ENCODE results near the gene KLHL1. TPM values are rescaled to one million over a fixed set of nuclear protein-coding genes. Genes with fewer than 3 reads are reported as not detected.

Gene KLHL1
- total and polyA plus RNA-seq, 2 of the 4 experiments (the other 2 are of a cell fraction), result not detected

- TF ChIP-seq BHLHE40 (IDR thresholded peaks at IDR 0.05; ENCODE audit: low read depth, low read length), result no peak
- TF ChIP-seq MAFK (IDR thresholded peaks at IDR 0.05; ENCODE audit: low read depth, low read length), result no peak
- no peak for TF ChIP-seq CHD1 (IDR thresholded peaks at IDR 0.05; ENCODE audit: low read depth, low read length)
- no peak for TF ChIP-seq RFX5 (IDR thresholded peaks at IDR 0.05; ENCODE audit: low read depth, low read length)
- TF ChIP-seq USF2 (IDR thresholded peaks at IDR 0.05; ENCODE audit: low read depth, low read length), result no peak
- TF ChIP-seq MAZ (IDR thresholded peaks at IDR 0.05; ENCODE audit: borderline replicate concordance, low read depth, low read length), result no peak
- no peak for TF ChIP-seq MXI1 (IDR thresholded peaks at IDR 0.05; ENCODE audit: borderline replicate concordance, low read depth, low read length)
- no peak for TF ChIP-seq FOS (IDR thresholded peaks at IDR 0.05; ENCODE audit: low read depth, low read length)
- TF ChIP-seq ELK1 (IDR thresholded peaks at IDR 0.05; ENCODE audit: borderline replicate concordance, low read depth, low read length), result no peak
- no peak for TF ChIP-seq RCOR1 (IDR thresholded peaks at IDR 0.05; ENCODE audit: insufficient replicate concordance, low read length)
- no peak overlapping the region for H2AFZ ChIP-seq (replicated peaks; ENCODE audit: low read length, poor library complexity)
- BruUV-seq (replicated peaks), result no TSS peak
- no peaks in the 10 kb centered on the region for H3K36me3 ChIP-seq (ENCODE audit: control insufficient read depth, insufficient read depth, low read length)
- H3K4me2 ChIP-seq (ENCODE audit: low read depth, low read length), result no peak overlapping the region
- no peak overlapping the region for H2AK9ac ChIP-seq (replicated peaks; ENCODE audit: low read depth, low read length, poor library complexity)
- H4K20me1 ChIP-seq (ENCODE audit: insufficient read depth, low read length), result no peaks in the 10 kb centered on the region
- H2AK5ac ChIP-seq (ENCODE audit: low read depth, low read length), result no peak overlapping the region
- H3K9ac ChIP-seq (ENCODE audit: low read depth, low read length), result no peak overlapping the region
- DNase-seq (no peak), ATAC-seq (ENCODE audit: low read depth) (no peak)
- no peak overlapping the region for H2BK120ac ChIP-seq (ENCODE audit: low read depth, low read length)
- no peak overlapping the region for H3K18ac ChIP-seq (ENCODE audit: low read depth, low read length)
- no peaks in the 10 kb centered on the region for H3K9me1 ChIP-seq (ENCODE audit: insufficient read depth, low read length)
- no peaks in the 10 kb centered on the region for H3K9me3 ChIP-seq (ENCODE audit: control insufficient read depth, insufficient read depth, low read length)
- no peak overlapping the region for H2BK20ac ChIP-seq (ENCODE audit: low read depth, low read length)
- no peak overlapping the region for H3K27ac ChIP-seq (ENCODE audit: insufficient read depth, low read length)
- H3K14ac ChIP-seq (replicated peaks; ENCODE audit: low read depth, low read length), result no peak overlapping the region
- H4K5ac ChIP-seq (ENCODE audit: low read depth, low read length), result no peak overlapping the region
- H2BK5ac ChIP-seq (ENCODE audit: low read depth, low read length, poor library complexity, severe bottlenecking), result no peak overlapping the region
- no peaks in the 10 kb centered on the region for H3K4me1 ChIP-seq (ENCODE audit: control insufficient read depth, insufficient read depth, low read length)
- H2BK15ac ChIP-seq (ENCODE audit: low read depth, low read length), result no peak overlapping the region
- POLR2A ChIA-PET (ENCODE audit: unreplicated experiment), result no interaction called here
- H4K8ac ChIP-seq (ENCODE audit: low read depth in 2 of 2, low read length in 2 of 2), result no peak overlapping the region
- intact Hi-C loops (cut with micrococcal nuclease) (no loop called here), in situ Hi-C loops (cut with MboI; ENCODE audit: low sequenced_read_pairs) (no loop called here), dilution Hi-C loops (cut with HindIII; ENCODE audit: low sequenced_read_pairs, unreplicated experiment) (no loop called here)
- no peak overlapping the region for H3K4me3 ChIP-seq (ENCODE audit: insufficient read depth, low read depth, low read length)
- H3K27me3 ChIP-seq (ENCODE audit: control insufficient read depth, insufficient read depth, low read length), result no peaks in the 10 kb centered on the region
- H4K91ac ChIP-seq (ENCODE audit: insufficient read depth, low read depth, low read length), result no peak overlapping the region
- no peak overlapping the region for H3K56ac ChIP-seq (ENCODE audit: extremely low read depth, insufficient read depth, low read length)
- CTCF ChIA-PET, result interaction anchor here (0.7 kb wide), 1 partner anchor 296 kb away, joined by 3 read pairs; no protein-coding TSS in a partner anchor
- no peaks in the 10 kb centered on the region for H3K79me1 ChIP-seq (ENCODE audit: low read depth in 1 of 2, low read length in 2 of 2)
- H3K23ac ChIP-seq (ENCODE audit: low read depth, low read length), result no peak overlapping the region
- no peak overlapping the region for H3K4ac ChIP-seq (ENCODE audit: low read depth, low read length)
Observed at GRCh38 chr13:69676286-69676685, 432.0 kb downstream of the KLHL1 start.
